Stomach smooth muscle (tissue), 2 donors: ENCODE measurements around the gene OTP.
A peak's percentile ranks its signal among the peaks of the same experiment; 100 is the strongest.

Experiments used
- H3K27ac ChIP-seq: one replicate; pipeline ENCODE4 v1.7.0; 2013; ENCODE audit warnings: mild to moderate bottlenecking, low read length, inconsistent platforms
- H3K27me3 ChIP-seq, 2 donors: one replicate each; pipeline ENCODE4 v1.7.0; 2013; ENCODE audit warnings: low read length in 2 of 2; ENCODE audit not compliant: insufficient read depth in 2 of 2, control insufficient read depth in 1 of 2
- H3K36me3 ChIP-seq, 2 donors: one replicate each; pipeline ENCODE4 v1.7.0; 2013; ENCODE audit warnings: low read length in 2 of 2; ENCODE audit not compliant: control insufficient read depth in 2 of 2, insufficient read depth in 2 of 2
- H3K4me1 ChIP-seq: one replicate; pipeline ENCODE4 v1.7.0; 2013; ENCODE audit warnings: low read length; ENCODE audit not compliant: control insufficient read depth, insufficient read depth
- H3K4me3 ChIP-seq, 2 donors: one replicate each; pipeline ENCODE4 v1.7.0; 2013; ENCODE audit warnings: low read length in 2 of 2
- H3K9ac ChIP-seq, 2 donors: one replicate each; pipeline ENCODE4 v1.7.0; 2013; ENCODE audit warnings: low read length in 2 of 2, mild to moderate bottlenecking in 1 of 2
- H3K9me3 ChIP-seq, 2 donors: one replicate each; pipeline ENCODE4 v1.7.0; 2013; ENCODE audit warnings: low read length in 2 of 2; ENCODE audit not compliant: control insufficient read depth in 2 of 2
- donor health status: healthy.
- donor health status: Pancreatic carcinoma.

The OTP gene

DNA sequence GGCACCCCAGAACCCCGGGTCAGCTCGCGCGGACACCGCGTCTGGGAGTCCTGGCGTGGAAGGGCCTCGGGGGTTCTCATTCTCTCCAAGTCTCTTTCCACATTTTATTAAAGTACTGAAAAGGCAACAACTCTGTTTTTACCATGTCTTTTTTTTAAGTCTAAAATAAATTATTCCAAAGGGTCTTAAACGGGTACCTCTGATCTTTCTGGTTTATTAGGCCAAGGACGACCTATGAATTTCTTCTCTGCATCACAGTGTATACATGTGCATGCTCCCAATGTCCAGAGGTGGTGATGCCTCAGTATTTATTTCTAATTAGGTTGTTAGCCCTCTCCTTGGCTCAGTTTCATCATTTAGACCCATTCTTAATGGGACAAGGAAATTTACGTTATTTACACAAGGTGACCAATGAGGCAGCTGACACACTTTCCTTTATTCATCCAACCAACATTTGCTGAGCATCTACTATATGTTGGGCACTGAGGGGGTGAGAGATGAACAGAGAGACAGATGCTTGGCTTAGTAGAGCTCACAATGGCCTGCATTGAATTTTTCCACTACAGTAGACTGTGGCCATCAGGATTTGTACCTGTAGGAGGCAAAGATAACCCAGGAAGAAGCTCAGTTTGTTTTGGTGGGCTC is 7.6 kb upstream of the OTP start:
- H3K9ac ChIP-seq: no peak overlapping the region
- H3K4me3 ChIP-seq: peak overlapping the region in 1 of 2 donors; percentile 29
- no peaks in the 10 kb centered on the region for H3K36me3 ChIP-seq
- H3K9me3 ChIP-seq: no peaks in the 10 kb centered on the region
- H3K27me3 ChIP-seq: peaks cover 44 to 58% of the 10 kb centered on the region in 2 donors
- no peak overlapping the region for H3K27ac ChIP-seq
- peaks cover 12% of the 10 kb centered on the region for H3K4me1 ChIP-seq

DNA sequence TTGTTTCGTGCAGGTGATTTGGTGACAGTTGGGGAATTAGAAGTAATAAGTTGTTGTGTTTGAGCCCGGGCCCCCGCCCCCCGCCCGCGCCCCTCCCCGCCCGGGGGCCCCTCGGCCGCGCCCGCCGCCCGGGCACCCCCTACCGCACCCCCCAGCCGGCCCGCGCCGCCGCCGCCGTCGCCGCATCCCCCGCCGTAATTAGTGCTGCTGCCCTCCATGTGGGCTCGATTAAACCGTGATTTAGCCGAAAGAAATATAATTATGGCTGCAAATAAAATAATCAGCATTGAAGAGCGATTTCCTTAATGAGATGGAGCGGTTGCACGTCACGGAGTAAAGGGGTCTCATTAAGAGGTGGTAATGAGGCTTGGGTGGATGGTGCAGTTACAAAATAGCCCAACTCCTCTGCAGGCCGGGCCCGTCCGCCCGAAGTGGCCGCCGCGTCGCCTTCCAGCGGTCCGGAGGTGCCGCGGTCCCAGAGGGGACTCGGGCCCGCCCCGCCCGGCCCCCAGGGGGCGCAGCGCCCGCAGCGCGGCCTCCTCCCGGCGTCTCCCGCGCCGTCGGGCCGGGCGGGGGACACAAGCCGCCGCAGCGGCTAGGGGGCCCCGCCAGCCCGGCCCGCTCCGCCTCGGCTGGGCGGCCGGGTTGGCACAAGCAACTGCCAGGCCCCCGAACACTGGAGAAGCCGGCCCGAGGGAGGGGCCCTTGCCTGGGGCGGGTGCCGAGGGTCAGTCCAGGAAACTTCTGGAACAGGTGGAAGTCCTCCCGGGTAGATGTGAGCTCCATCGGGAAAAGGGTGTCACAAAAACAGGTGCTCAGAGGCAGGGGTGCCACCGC is 6.9 kb upstream of the OTP start:
- Histone ChIP-seq H3K4me3 (peak overlapping the region in 1 of 2 donors; percentile 66), H3K27ac (no peak overlapping the region), H3K9me3 (no peaks in the 10 kb centered on the region), H3K4me1 (peaks cover 12% of the 10 kb centered on the region), H3K27me3 (peaks cover 49 to 65% of the 10 kb centered on the region in 2 donors), H3K36me3 (no peaks in the 10 kb centered on the region), H3K9ac (no peak overlapping the region)

DNA sequence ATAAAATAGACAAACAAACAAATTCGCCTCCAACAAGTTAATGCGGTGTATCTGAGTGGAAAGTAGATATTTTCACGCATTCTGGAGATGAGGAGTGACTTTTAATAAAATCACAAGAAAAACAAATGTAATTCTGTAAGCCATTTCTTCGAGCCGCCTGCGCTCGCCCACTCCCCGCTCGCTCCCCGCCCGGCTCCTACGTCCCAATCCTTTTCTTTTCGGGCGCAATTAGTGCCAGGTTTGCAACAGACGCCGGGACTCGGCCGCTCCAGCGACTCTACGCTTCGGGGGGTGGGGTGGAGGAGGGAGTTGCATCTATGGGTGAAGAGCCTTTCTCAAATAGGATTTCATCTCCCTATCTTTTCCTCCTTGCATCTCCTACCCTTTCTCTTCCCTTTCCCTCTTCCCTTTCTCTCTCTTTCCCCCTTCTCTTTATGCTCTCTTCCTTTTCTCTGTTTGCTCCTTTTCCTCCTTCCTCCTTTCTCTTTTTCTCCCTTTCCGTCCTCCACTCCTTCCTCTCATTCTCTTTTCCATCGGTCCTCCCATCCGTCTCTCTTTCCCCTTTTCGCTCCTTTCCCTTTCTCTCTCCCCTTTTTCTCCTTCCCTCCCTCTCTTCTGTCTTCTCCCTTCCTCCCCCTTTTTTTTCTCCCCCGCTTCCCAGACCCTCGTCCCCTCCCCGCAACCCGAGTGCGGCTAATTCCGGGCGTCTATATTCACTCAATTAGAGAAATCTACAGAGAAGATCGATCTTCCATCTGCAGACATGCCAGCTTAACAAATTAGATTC is 6.1 kb upstream of the OTP start:
- Histone ChIP-seq H3K9ac (no peak overlapping the region), H3K36me3 (no peaks in the 10 kb centered on the region), H3K4me1 (peaks cover 16% of the 10 kb centered on the region), H3K27me3 (peaks cover 56 to 73% of the 10 kb centered on the region in 2 donors), H3K4me3 (no peak overlapping the region), H3K9me3 (no peaks in the 10 kb centered on the region), H3K27ac (no peak overlapping the region)

DNA sequence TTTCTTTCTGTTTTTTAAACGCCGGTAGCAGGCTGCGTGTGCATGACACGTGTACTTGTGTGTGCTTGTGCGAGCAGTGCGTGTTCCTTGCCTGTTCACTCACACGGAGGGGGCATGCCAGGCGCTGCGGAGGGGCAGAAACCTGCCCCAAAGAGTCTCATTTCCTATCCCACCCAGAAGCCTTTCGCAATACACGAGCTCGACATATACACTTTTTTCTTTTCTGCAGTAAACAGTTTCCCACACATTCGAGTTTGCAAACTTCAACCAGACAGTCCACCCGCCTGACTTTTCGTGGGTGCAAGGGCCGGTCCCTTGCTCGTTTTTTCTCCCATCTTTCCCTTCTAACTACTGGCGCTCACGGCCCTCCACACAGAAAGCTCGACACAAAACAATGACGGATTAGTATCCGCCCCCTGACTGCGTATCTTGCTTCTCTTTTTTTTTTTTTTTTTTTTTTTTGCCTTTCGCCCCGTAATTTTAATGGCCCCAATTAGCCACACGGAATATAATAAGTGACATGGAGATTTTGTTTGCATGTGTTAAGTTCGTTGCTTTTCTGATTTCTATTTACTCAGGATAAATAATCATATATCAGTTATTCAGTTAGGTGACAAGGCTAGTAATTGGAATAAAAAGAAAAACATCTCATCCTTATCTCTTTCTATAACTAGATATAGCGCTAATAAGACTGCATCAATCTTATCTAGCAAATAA is 5.3 kb upstream of the OTP start:
- Histone ChIP-seq H3K27me3 (peaks cover 63 to 81% of the 10 kb centered on the region in 2 donors), H3K4me1 (peaks cover 21% of the 10 kb centered on the region), H3K9me3 (no peaks in the 10 kb centered on the region), H3K36me3 (no peaks in the 10 kb centered on the region), H3K4me3 (no peak overlapping the region), H3K27ac (no peak overlapping the region), H3K9ac (no peak overlapping the region)

DNA sequence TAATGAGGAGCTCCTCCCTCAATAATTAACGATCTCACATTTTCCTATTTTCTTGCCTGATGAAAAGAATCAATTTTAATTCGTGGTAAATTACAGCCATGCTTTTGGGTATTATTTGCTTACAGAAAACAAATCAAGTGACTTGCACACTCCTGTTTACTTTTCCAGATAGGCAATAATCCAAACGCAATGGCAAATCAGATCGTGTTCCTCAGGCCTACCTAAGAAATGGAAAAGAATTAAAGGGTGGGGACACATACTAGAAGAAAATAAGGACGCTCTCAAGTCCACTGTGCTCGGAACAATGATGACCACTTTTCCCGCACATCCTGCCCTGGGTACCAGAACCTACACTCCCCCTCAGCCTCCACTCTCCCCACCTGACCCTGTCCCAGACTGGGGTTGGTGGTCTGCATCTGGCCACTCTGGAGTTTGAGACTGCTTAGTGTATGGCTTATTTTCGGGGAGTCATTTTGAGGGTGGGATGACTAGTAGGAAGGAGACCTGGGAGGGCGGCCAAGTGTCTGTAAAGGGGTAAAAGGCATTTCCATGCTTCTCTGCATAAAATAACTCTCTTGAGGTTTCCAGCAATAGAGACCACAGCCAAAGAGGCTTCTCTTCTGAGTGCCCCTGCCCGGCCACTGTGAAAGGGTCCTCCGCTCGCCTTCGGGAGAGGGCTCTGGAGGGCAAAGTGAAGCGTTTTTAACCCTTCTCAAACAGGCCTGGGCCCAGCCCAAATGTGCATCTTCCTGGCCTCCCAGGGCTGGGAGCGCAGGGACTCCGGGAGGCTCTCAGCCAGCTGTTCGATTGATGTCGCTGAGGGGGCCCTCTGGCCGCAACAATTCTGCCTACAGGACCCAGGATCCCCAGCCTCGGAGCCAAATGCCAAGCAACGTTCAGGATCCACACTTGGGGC is 4.5 kb upstream of the OTP start:
- peaks cover 68 to 89% of the 10 kb centered on the region in 2 donors for H3K27me3 ChIP-seq
- H3K9me3 ChIP-seq: no peaks in the 10 kb centered on the region
- peaks cover 21% of the 10 kb centered on the region for H3K4me1 ChIP-seq
- H3K9ac ChIP-seq: no peak overlapping the region
- H3K36me3 ChIP-seq: no peaks in the 10 kb centered on the region
- no peak overlapping the region for H3K27ac ChIP-seq
- H3K4me3 ChIP-seq: no peak overlapping the region

DNA sequence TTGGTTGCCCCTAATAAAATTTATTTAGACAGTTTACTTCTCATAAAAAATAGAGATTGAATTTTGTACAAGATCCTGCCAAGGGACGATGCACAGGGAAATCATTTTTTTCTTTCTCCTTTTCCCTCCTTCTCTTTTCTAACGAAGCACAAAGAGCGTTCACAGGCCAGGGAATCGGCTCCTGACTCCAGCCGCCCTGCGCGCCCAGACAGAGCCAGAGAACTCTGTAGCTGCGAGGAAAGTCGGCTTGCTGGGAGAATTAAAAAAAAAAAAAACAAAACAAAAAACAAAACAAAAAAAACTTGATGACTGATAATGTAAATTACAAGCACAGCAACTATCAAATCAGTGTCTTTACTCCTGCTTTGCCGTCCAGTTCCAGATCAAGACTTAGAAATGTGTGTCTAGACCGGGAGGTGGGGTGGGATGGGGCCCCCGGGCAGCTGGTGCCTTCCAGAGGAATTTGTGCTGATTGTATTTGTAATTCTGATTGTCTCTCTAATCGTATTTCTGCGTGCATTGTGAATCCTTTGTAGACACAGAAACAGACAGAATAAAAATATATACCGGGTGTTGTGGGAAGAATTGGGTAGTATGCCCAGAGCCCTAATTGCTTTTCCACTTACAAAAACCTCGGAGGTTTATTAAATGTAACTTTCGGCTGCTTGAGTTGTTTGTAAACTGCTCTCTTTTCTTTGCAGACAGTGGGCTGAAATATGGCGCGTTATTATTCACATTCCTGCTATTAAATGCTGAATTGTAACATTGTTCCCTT is 3.6 kb upstream of the OTP start:
- Histone ChIP-seq H3K27ac (no peak overlapping the region), H3K9me3 (no peaks in the 10 kb centered on the region), H3K4me1 (peaks cover 26% of the 10 kb centered on the region), H3K9ac (no peak overlapping the region), H3K36me3 (no peaks in the 10 kb centered on the region), H3K4me3 (no peak overlapping the region), H3K27me3 (peaks cover 76 to 94% of the 10 kb centered on the region in 2 donors)

DNA sequence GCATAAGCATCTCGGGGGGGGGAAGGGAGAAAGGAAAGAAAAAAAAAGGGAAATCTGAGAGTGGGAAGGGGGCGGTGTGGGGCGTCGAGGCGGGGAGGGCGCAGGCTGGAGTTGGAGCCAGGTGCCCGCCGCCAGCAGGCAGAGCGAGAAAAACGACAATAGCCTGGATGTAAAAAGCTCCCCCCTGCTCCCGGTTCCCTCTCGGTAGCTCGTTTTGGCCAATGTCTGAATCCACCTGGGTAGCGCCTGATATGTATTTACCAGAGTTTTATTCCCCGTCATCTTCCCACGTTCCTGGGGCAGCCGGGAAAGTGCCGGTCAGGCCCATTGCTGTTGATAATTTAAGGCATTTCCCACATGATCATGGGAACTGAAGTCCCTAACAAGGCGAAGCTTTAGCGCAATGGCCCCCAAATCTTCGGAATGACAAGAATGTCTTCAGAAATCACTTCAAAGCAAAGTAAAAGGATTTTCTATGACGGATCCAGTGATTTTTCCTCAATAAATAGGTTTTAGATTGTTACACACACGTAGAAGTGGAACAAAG is 3.0 kb upstream of the OTP start:
- Histone ChIP-seq H3K9ac (no peak overlapping the region), H3K4me1 (peaks cover 31% of the 10 kb centered on the region), H3K27me3 (peaks cover 83 to 98% of the 10 kb centered on the region in 2 donors), H3K27ac (no peak overlapping the region), H3K36me3 (no peaks in the 10 kb centered on the region), H3K4me3 (no peak overlapping the region), H3K9me3 (no peaks in the 10 kb centered on the region)

DNA sequence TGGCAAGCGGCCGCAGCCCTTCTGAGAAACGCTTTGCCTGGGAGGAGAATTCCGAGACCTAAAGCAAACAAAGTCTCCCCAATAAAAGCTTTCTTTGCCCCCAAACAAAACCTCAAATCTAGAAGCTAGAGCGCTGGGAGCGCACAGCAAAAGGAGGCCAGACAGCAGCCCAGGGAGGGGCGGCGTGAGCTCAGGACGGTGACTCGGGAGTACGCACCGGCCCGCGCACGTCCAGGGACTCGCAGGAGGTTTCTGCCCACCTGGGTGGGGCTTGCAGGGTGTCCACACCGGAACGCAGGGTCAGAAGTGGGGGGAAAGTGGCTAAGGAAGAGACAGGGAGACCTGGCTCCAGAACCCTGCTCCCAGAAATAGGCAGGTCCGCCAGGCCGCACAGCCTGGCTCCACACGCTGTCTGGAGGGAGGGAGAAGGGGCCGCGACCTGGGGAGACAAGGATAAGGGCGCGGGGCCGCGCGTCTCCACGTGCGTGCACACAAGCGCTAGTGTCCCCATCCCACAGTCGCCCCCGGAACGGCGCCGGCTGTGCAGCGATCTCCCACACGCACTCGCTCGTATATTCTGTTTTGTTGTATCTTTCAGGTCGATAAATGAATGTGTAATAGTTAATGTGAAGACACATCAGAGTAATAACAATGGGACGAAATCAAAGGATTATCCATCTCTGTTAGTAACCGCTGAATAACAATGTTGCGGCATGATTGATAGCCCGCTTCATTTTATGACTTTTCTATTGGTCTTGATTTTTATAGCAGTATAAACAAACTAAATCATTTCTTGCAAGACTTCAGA is 2.3 kb upstream of the OTP start:
- peaks cover 86 to 98% of the 10 kb centered on the region in 2 donors for H3K27me3 ChIP-seq
- no peak overlapping the region for H3K9ac ChIP-seq
- H3K4me3 ChIP-seq: no peak overlapping the region
- no peaks in the 10 kb centered on the region for H3K36me3 ChIP-seq
- H3K4me1 ChIP-seq: peaks cover 31% of the 10 kb centered on the region
- H3K27ac ChIP-seq: no peak overlapping the region
- H3K9me3 ChIP-seq: no peaks in the 10 kb centered on the region
